ENCODE data around the gene SFRP5. TPM values are rescaled to one million over a fixed set of nuclear protein-coding genes. Genes with fewer than 3 reads are reported as not detected.

The SFRP5 gene
- total RNA-seq, 1 donor from 2014 or later: 1.7 TPM

DNA sequence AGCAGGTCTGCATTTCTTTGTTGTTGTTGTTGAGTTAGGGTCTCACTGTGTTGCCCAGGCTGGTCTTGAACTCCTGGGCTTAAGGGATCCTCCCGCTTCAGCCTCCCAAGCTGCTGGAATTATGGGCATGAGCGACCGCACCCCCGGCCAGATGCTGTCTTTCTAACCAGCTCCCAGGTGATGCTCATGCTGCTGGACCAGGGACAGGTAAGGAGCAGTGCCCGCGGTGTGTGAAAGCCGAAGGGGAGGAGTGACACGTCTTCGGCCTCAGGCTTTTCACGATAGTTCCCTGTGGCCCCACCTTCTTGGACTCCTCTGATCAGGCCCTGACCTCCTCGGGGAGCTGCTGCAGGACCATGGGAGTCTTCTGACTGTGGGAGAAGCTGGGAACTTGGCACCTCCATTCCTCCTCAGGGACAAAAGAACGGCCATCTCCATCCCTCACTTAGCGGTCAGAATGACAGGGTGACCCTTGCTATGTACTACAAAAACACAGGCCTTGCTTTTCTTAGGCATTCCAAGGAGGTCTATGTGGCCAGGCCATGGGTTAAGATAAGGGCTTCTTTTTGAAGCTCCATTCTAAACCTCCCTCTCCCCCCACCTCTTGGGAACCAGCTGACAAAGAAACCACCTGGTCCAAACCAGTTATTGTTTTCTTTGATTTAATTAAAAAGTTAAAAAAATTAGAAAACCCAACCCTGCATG lies 5.5 kb downstream of the SFRP5 start:
- H3K27ac ChIP-seq: no peak overlapping the region
- no peaks in the 10 kb centered on the region for H3K9me3 ChIP-seq
- peaks cover 4% of the 10 kb centered on the region for H3K27me3 ChIP-seq
- H3K4me3 ChIP-seq: no peak overlapping the region
- H3K4me1 ChIP-seq: peaks cover 4% of the 10 kb centered on the region
- no peak for DNase-seq (ENCODE audit: extremely low spot score in 2 of 2)
- TF ChIP-seq, protein P1, sequence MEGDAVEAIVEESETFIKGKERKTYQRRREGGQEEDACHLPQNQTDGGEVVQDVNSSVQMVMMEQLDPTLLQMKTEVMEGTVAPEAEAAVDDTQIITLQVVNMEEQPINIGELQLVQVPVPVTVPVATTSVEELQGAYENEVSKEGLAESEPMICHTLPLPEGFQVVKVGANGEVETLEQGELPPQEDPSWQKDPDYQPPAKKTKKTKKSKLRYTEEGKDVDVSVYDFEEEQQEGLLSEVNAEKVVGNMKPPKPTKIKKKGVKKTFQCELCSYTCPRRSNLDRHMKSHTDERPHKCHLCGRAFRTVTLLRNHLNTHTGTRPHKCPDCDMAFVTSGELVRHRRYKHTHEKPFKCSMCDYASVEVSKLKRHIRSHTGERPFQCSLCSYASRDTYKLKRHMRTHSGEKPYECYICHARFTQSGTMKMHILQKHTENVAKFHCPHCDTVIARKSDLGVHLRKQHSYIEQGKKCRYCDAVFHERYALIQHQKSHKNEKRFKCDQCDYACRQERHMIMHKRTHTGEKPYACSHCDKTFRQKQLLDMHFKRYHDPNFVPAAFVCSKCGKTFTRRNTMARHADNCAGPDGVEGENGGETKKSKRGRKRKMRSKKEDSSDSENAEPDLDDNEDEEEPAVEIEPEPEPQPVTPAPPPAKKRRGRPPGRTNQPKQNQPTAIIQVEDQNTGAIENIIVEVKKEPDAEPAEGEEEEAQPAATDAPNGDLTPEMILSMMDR (IDR thresholded peaks at IDR 0.05): no peak
- peaks cover 0 to 5% of the 10 kb centered on the region in 2 donors for H3K36me3 ChIP-seq
- intact Hi-C loops (cut with DNase I): no loop called here

DNA sequence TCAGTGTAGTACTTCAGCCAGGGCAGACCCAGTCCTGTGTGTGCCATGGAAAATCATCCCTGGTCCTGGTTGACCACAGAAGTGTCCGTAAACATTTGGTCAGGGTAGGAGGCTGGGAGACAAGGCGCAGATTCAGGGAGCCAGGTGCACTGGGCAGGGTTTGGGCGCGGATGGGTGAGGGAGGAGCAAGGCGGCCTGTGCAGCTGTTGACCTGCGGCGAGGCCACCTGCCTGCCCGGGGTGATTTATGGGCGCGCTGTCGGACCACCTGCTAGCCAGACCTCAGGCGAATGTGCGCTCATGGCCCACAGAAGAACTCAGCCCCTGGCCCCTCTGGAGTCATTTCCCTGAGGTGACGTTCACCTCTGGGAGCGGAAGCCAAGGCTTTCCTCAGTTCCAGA lies 6.6 kb downstream of the SFRP5 start:
- Histone ChIP-seq H3K27ac (no peak overlapping the region), H3K4me1 (no peaks in the 10 kb centered on the region), H3K27me3 (peaks cover 2% of the 10 kb centered on the region), H3K4me3 (no peak overlapping the region), H3K36me3 (peaks cover 0 to 5% of the 10 kb centered on the region in 2 donors), H3K9me3 (no peaks in the 10 kb centered on the region)
- intact Hi-C loops (cut with DNase I): no loop called here
- TF ChIP-seq POLR2AphosphoS5 (IDR thresholded peaks at IDR 0.05; ENCODE audit: insufficient read depth in 1 of 2, low read depth in 1 of 2) (no peak), POLR2A (IDR thresholded peaks at IDR 0.05) (no peak)
- TF ChIP-seq, protein P1 (IDR thresholded peaks at IDR 0.05): no peak
- no peak for DNase-seq (ENCODE audit: extremely low spot score in 2 of 2)

- no peaks in the 10 kb centered on the region for H3K27me3 ChIP-seq
- peaks cover 0 to 10% of the 10 kb centered on the region in 2 donors for H3K36me3 ChIP-seq
- H3K27ac ChIP-seq: no peak overlapping the region
- DNase-seq (ENCODE audit: extremely low spot score in 2 of 2): no peak
- intact Hi-C loops (cut with DNase I): no loop called here
- H3K9me3 ChIP-seq: no peaks in the 10 kb centered on the region
- H3K4me3 ChIP-seq: no peak overlapping the region
- no peaks in the 10 kb centered on the region for H3K4me1 ChIP-seq
- TF ChIP-seq POLR2AphosphoS5 (IDR thresholded peaks at IDR 0.05; ENCODE audit: insufficient read depth in 1 of 2, low read depth in 1 of 2) (no peak), POLR2A (IDR thresholded peaks at IDR 0.05) (no peak)
- TF ChIP-seq, protein P1 (IDR thresholded peaks at IDR 0.05): no peak
These were observed 7.3 kb downstream of the SFRP5 start for GRCh38 chr10:97764519-97764931.

DNA sequence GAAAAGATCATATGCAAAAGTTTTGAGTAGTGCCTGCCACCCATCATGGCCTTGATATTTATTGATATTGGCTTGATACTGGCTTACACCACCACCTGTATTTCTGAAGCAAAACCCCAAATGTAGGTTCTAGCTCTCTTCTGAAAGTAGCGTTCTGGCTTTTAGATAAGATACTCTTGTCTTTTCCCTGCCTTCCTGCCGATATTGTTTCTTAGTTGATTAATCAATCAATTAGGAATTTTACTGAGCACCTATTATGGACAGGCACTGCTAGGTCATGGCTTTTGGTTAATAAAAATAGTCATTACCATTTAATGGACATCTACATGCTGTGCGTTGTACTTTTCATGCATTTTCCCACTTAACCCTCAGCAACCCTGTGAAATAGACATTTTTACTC lies 7.9 kb downstream of the SFRP5 start:
- intact Hi-C loops (cut with DNase I): no loop called here

DNA sequence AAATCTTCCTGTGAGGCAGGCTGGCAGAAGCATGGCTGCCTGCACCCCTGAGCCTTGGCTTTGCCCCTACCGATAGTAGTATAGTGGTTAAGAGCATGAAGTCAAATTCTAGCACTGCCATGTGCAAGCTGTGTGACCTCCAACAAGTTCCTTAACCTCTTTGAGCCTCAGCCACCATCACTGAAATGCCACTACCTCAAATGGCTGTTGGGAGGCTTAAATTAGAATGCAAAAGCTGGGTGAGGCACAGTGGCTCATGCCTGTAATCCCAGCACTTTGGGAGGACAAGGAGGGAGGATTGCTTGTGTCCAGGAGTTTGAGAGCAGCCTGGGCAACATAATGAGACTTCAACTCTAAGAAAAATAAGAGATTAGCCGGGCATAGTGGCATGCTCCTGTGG lies 8.4 kb downstream of the SFRP5 start:
- no peak for DNase-seq (ENCODE audit: extremely low spot score in 2 of 2)
- Histone ChIP-seq H3K9me3 (no peaks in the 10 kb centered on the region), H3K27me3 (no peaks in the 10 kb centered on the region), H3K4me3 (no peak overlapping the region), H3K36me3 (peaks cover 0 to 15% of the 10 kb centered on the region in 2 donors), H3K27ac (no peak overlapping the region), H3K4me1 (no peaks in the 10 kb centered on the region)
- intact Hi-C loops (cut with DNase I): no loop called here
- TF ChIP-seq POLR2AphosphoS5 (IDR thresholded peaks at IDR 0.05; ENCODE audit: insufficient read depth in 1 of 2, low read depth in 1 of 2) (no peak), POLR2A (IDR thresholded peaks at IDR 0.05) (no peak)
- TF ChIP-seq, protein P1 (IDR thresholded peaks at IDR 0.05): no peak

More for the DNA sequence above, 7.9 kb downstream of the SFRP5 start:
- no peaks in the 10 kb centered on the region for H3K4me1 ChIP-seq
- TF ChIP-seq POLR2A (IDR thresholded peaks at IDR 0.05): no peak
- TF ChIP-seq, protein P1 (IDR thresholded peaks at IDR 0.05): no peak
- no peak for TF ChIP-seq POLR2AphosphoS5 (IDR thresholded peaks at IDR 0.05; ENCODE audit: insufficient read depth in 1 of 2, low read depth in 1 of 2)
- DNase-seq (ENCODE audit: extremely low spot score in 2 of 2): no peak
- no peaks in the 10 kb centered on the region for H3K9me3 ChIP-seq
- peaks cover 0 to 15% of the 10 kb centered on the region in 2 donors for H3K36me3 ChIP-seq
- H3K27ac ChIP-seq: no peak overlapping the region
- no peaks in the 10 kb centered on the region for H3K27me3 ChIP-seq
- no peak overlapping the region for H3K4me3 ChIP-seq

All from vagina (tissue), 2 donors.